ENCODE measurements around the gene LGR4.

LGR4 gene

GRCh38 chr11:27482793-27483192 lies 10.2 kb upstream of the LGR4 start:
- no peak for DNase-seq (ENCODE audit: low read depth in 2 of 2)

- DNase-seq (ENCODE audit: low read depth in 2 of 2): no peak
These were observed 9.4 kb upstream of the LGR4 start for GRCh38 chr11:27481992-27482391.

- no peak for DNase-seq (ENCODE audit: low read depth in 2 of 2)
These were observed 5.2 kb upstream of the LGR4 start for GRCh38 chr11:27477831-27478230.

GRCh38 chr11:27477243-27477642 lies 4.7 kb upstream of the LGR4 start:
- no peak for DNase-seq (ENCODE audit: low read depth in 2 of 2)

- DNase-seq (ENCODE audit: low read depth in 2 of 2): no peak
These were observed 3.0 kb upstream of the LGR4 start for GRCh38 chr11:27475622-27476021.

- no peak for DNase-seq (ENCODE audit: low read depth in 2 of 2)
These were observed 422 bp upstream of the LGR4 start for GRCh38 chr11:27473017-27473406.

GRCh38 chr11:27471589-27472397 lies 797 bp downstream of the LGR4 start:
- DNase-seq (ENCODE audit: low read depth in 2 of 2): no peak

GRCh38 chr11:27470826-27471588 lies 1.6 kb downstream of the LGR4 start:
- no peak for DNase-seq (ENCODE audit: low read depth in 2 of 2)

- DNase-seq (ENCODE audit: low read depth in 2 of 2): no peak
These were observed 2.4 kb downstream of the LGR4 start for GRCh38 chr11:27470166-27470565.

- DNase-seq (ENCODE audit: low read depth in 2 of 2): no peak
These were observed 3.4 kb downstream of the LGR4 start for GRCh38 chr11:27468995-27469695.

- no peak for DNase-seq (ENCODE audit: low read depth in 2 of 2)
These were observed 4.2 kb downstream of the LGR4 start for GRCh38 chr11:27468209-27468994.

GRCh38 chr11:27467181-27467913 lies 5.2 kb downstream of the LGR4 start:
- no peak for DNase-seq (ENCODE audit: low read depth in 2 of 2)

- DNase-seq (ENCODE audit: low read depth in 2 of 2): no peak
These were observed 6.2 kb downstream of the LGR4 start for GRCh38 chr11:27466363-27466762.

- no peak for DNase-seq (ENCODE audit: low read depth in 2 of 2)
These were observed 7.0 kb downstream of the LGR4 start for GRCh38 chr11:27465629-27466028.

GRCh38 chr11:27464909-27465308 lies 7.7 kb downstream of the LGR4 start:
- DNase-seq (ENCODE audit: low read depth in 2 of 2): no peak

GRCh38 chr11:27464289-27464696 lies 8.3 kb downstream of the LGR4 start:
- no peak for DNase-seq (ENCODE audit: low read depth in 2 of 2)

GRCh38 chr11:27462543-27462942 lies 10.0 kb downstream of the LGR4 start:
- DNase-seq (ENCODE audit: low read depth in 2 of 2): no peak

- no peak for DNase-seq (ENCODE audit: low read depth in 2 of 2)
These were observed 12.2 kb downstream of the LGR4 start for GRCh38 chr11:27460158-27460978.

GRCh38 chr11:27459191-27459590 lies 13.4 kb downstream of the LGR4 start:
- no peak for DNase-seq (ENCODE audit: low read depth in 2 of 2)

GRCh38 chr11:27458182-27458581 lies 14.4 kb downstream of the LGR4 start:
- DNase-seq (ENCODE audit: low read depth in 2 of 2): no peak

Measured in stimulated activated CD4-positive, alpha-beta T cell treated with anti-CD3 and anti-CD28 coated beads, Interleukin-1b, Interleukin-23, amount 100 ng/mL, for 1 hour (primary cell).